Spleen (tissue), 11 donors: ENCODE measurements around the gene LIMA1. TPM values are rescaled to one million over a fixed set of nuclear protein-coding genes. Genes with fewer than 3 reads are reported as not detected.
A peak's percentile ranks its signal among the peaks of the same experiment; 100 is the strongest.

Experiments
- DNase-seq: peaks from one replicate; pipeline ENCODE4 v3.0.0-alpha.2; 2020
- H3K27ac ChIP-seq, 8 donors: fragments of 200-600 bp; sonication (generic) in 7 of 8; 1 replicate in 4 of 8; 2 replicates in 4 of 8; pipeline versions ENCODE4 v1.5.0 to v1.8.0; 2016 to 2021; ENCODE audit warnings: inconsistent platforms in 4 of 8, mild to moderate bottlenecking in 4 of 8, moderate library complexity in 1 of 8
- H3K27me3 ChIP-seq, 7 donors: fragments of 200-600 bp; sonication (generic) in 6 of 7; replicated peaks in 1 of 7; 1 replicate in 4 of 7; 2 replicates in 3 of 7; pipeline versions ENCODE4 v1.5.0 to v1.8.0; 2016 to 2021; ENCODE audit warnings: inconsistent platforms in 3 of 7, mild to moderate bottlenecking in 1 of 7
- H3K36me3 ChIP-seq, 6 donors: fragments of 200-600 bp; sonication (generic) in 5 of 6; 1 replicate in 4 of 6; 2 replicates in 2 of 6; pipeline versions ENCODE4 v1.5.0 to v1.8.0; 2016 to 2021; ENCODE audit warnings: inconsistent platforms in 2 of 6
- H3K4me1 ChIP-seq, 6 donors: fragments of 200-600 bp; sonication (generic) in 5 of 6; 1 replicate in 3 of 6; 2 replicates in 3 of 6; pipeline versions ENCODE4 v1.5.0 to v1.8.0; 2016 to 2021; ENCODE audit warnings: inconsistent platforms in 3 of 6
- H3K4me3 ChIP-seq, 8 donors: fragments of 200-600 bp; sonication (generic) in 7 of 8; 1 replicate in 4 of 8; 2 replicates in 4 of 8; pipeline versions ENCODE4 v1.5.0 to v1.8.0; 2016 to 2021; ENCODE audit warnings: inconsistent platforms in 4 of 8, mild to moderate bottlenecking in 4 of 8, moderate library complexity in 2 of 8
- H3K9me3 ChIP-seq, 8 donors: fragments of 200-600 bp; sonication (generic) in 7 of 8; 1 replicate in 4 of 8; 2 replicates in 4 of 8; pipeline versions ENCODE4 v1.5.0 to v1.8.0; 2016 to 2021; ENCODE audit warnings: inconsistent platforms in 4 of 8
- POLR2A ChIP-seq, 3 donors: fragments of 450-650 bp; IDR thresholded peaks; one replicate each; pipeline ENCODE4 v1.5.1; 2017; ENCODE audit warnings: antibody characterized with exemption in 3 of 3, mild to moderate bottlenecking in 1 of 3
- POLR2AphosphoS5 ChIP-seq, 3 donors: sonication (generic); formaldehyde crosslinking; IDR thresholded peaks; one replicate each; pipeline ENCODE4 v1.5.1; 2017; ENCODE audit warnings: antibody characterized with exemption in 3 of 3
- WGBS, 5 donors: extraction: QIAGEN DNeasy Blood & Tissue Kit in 3 of 5; methylation state at CpG; one replicate each; pipeline versions ENCODE4 v1.1.5 to v1.1.7; 2013 to 2018; 5-methylcytosine and 5-hydroxymethylcytosine counted together
- intact Hi-C: fragments of 100-400 bp; cut with DNase I; formaldehyde crosslinking; loops from one replicate; pipeline ENCODE4 v1.15.0; 2023; ENCODE audit warnings: low total_unique reads
- polyA plus RNA-seq, 3 donors: library from polyadenylated mRNA; stranded (reverse); fragments of 200-250 nt; gene quantifications; one replicate each; pipeline ENCODE4 v1.2.1, GENCODE V29; 2013
- total RNA-seq, 7 donors: library from RNA; depleted of rRNA in 3 of 7; stranded (reverse); fragments of >200 nt in 3 of 7; fragmentation: NEBNext Ultra II Directional in 4 of 7; extraction: Animal tissue kit (Norgen Biotek cat#: 25700) in 4 of 7; gene quantifications; one replicate each; pipeline versions ENCODE4 v1.1.0 to v1.2.1, GENCODE V29; 2016 to 2021
- TF ChIP-seq, protein P1 (sequence below), 11 experiments: fragments of 200-600 bp in 7 of 11; fragments of 450-650 bp in 4 of 11; sonication (generic) in 4 of 11; IDR thresholded peaks in 8 of 11; conservative IDR thresholded peaks in 3 of 11; 1 replicate in 7 of 11; 2 replicates in 4 of 11; pipeline versions ENCODE4 v1.4.0 to v1.8.0; 2016 to 2021; ENCODE audit warnings: antibody characterized with exemption in 11 of 11, inconsistent platforms in 4 of 11, mild to moderate bottlenecking in 1 of 11
- donor health status: healthy with polysubstance abuse.
- donor health status: DM: no; HTN: no; CAD: no; lungs with moderate emphysema.
- donor health status: DM: no; HTN: no; CAD: no.
- donor health status: Bipolar disorder and iron deficiency.
- donor health status: healthy.
- donor health status: DM: no; HTN: no; CAD: no.
- donor health status: DM: yes; HTN: yes; CAD: no.

Gene LIMA1
- total and polyA plus RNA-seq, 10 donors: 15.3 to 102 (median 61.2) TPM

DNA sequence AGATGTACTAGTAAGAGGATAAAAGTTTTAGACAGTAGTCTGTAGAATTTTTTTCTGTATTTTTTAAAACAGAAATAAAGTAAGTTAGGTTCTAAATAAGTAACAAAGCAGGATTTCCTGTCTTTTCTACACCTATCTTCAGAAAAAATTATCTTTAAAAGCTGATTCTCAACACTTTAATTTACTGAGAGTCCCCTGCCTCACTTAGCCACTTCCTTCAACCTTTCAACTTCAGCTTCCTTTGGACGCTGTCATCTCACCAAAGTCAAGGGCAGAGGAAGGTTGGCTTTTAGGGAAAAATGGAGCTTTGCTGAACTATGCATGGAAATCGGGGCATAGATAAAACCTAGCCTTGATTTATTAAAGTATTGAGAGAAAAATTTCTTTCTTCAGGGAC is 71.3 kb downstream of the LIMA1 start:
- Histone ChIP-seq H3K4me3 (no peak overlapping the region), H3K4me1 (peaks cover 13 to 64% (median 39%) of the 10 kb centered on the region in 6 donors), H3K27ac (peak overlapping the region; percentile 55 to 83 (median 78)), H3K36me3 (peaks cover 0 to 6% (median 0%) of the 10 kb centered on the region in 6 donors), H3K9me3 (no peaks in the 10 kb centered on the region), H3K27me3 (no peaks in the 10 kb centered on the region)
- 33 to 47% (median 43%) methylated on average over 2 of the region's 2 CpGs for WGBS, 5 donors
- intact Hi-C loops: no loop called here
- DNase-seq: no peak
- TF ChIP-seq POLR2AphosphoS5 (IDR thresholded peaks at IDR 0.05): peak in 1 of 3 donors; percentile 35
- no peak for TF ChIP-seq POLR2A (IDR thresholded peaks at IDR 0.05)

DNA sequence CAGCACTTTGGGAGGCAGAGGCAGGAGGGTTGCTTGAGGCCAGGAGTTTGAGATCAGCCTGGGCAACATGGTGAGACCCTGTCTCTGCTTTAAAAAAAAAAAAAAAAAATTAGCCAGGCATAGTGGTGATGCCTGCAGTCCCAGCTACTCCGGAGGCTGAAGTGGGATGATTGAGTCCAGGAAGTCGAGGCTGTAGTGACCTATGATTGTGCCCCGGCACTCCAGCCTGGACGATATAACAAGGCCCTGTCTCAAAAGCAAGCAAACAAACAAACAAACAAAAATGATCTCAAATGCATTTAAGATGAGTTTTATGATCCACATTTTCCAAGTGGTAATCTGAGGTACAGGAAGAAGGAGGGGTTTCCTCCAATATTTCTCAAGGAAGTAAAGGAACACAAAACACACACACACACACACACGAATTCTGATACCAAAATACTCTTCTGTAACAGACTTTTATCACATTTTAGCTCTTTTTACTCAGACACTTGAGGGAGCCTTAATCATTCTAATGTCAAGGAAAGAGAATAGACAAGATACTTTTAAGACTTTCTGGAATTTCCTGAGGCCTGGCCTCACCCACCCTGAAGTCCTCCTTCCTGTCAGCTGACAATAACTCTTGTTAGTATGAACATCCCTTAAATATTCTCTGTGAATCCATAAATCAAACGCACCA is 71.8 kb downstream of the LIMA1 start:
- no peak overlapping the region for H3K4me3 ChIP-seq
- H3K36me3 ChIP-seq: peaks cover 0 to 6% (median 0%) of the 10 kb centered on the region in 6 donors
- no peaks in the 10 kb centered on the region for H3K9me3 ChIP-seq
- TF ChIP-seq, protein P1, sequence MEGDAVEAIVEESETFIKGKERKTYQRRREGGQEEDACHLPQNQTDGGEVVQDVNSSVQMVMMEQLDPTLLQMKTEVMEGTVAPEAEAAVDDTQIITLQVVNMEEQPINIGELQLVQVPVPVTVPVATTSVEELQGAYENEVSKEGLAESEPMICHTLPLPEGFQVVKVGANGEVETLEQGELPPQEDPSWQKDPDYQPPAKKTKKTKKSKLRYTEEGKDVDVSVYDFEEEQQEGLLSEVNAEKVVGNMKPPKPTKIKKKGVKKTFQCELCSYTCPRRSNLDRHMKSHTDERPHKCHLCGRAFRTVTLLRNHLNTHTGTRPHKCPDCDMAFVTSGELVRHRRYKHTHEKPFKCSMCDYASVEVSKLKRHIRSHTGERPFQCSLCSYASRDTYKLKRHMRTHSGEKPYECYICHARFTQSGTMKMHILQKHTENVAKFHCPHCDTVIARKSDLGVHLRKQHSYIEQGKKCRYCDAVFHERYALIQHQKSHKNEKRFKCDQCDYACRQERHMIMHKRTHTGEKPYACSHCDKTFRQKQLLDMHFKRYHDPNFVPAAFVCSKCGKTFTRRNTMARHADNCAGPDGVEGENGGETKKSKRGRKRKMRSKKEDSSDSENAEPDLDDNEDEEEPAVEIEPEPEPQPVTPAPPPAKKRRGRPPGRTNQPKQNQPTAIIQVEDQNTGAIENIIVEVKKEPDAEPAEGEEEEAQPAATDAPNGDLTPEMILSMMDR (IDR thresholded peaks at IDR 0.05 in 8 of 11, conservative IDR thresholded peaks at IDR 0.05 in 3 of 11): no peak
- TF ChIP-seq POLR2A (IDR thresholded peaks at IDR 0.05) (no peak), POLR2AphosphoS5 (IDR thresholded peaks at IDR 0.05) (no peak)
- H3K27me3 ChIP-seq: no peaks in the 10 kb centered on the region
- intact Hi-C loops: no loop called here
- WGBS, 5 donors: 40 to 65% (median 57%) methylated on average over 6 of the region's 6 CpGs
- no peak for DNase-seq
- H3K27ac ChIP-seq: peak overlapping the region; percentile 55 to 83 (median 78)
- peaks cover 13 to 59% (median 38%) of the 10 kb centered on the region in 6 donors for H3K4me1 ChIP-seq

DNA sequence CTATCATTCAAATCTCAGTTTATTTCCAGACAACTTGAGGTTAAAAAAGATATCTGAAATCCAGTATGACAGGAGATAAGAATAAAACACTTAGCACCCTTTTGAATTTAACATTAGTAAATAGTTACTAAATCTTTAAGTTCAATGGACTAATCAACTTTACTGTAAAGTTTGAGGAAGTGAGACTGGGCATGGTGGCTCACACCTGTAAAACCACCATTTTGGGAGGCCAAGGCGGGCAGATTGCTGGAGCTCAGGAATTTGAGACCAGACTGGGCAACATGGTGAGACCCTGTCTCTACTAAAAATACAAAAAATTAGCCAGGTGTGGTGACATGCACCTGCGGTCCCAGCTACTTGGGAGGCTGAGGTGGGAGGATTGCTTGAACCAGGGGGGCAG is 75.9 kb downstream of the LIMA1 start:
- H3K27ac ChIP-seq: no peak overlapping the region
- H3K9me3 ChIP-seq: no peaks in the 10 kb centered on the region
- 86 to 95% (median 93%) methylated on average over 2 of the region's 2 CpGs for whole genome bisulfite sequencing, 5 donors
- intact Hi-C loops: no loop called here
- no peak overlapping the region for H3K4me3 ChIP-seq
- DNase-seq: no peak
- peaks cover 0 to 29% (median 19%) of the 10 kb centered on the region in 6 donors for H3K4me1 ChIP-seq
- TF ChIP-seq, protein P1 (IDR thresholded peaks at IDR 0.05 in 8 of 11, conservative IDR thresholded peaks at IDR 0.05 in 3 of 11): no peak
- TF ChIP-seq POLR2AphosphoS5 (IDR thresholded peaks at IDR 0.05) (no peak), POLR2A (IDR thresholded peaks at IDR 0.05) (no peak)
- peaks cover 3 to 43% (median 26%) of the 10 kb centered on the region in 6 donors for H3K36me3 ChIP-seq
- no peaks in the 10 kb centered on the region for H3K27me3 ChIP-seq

DNA sequence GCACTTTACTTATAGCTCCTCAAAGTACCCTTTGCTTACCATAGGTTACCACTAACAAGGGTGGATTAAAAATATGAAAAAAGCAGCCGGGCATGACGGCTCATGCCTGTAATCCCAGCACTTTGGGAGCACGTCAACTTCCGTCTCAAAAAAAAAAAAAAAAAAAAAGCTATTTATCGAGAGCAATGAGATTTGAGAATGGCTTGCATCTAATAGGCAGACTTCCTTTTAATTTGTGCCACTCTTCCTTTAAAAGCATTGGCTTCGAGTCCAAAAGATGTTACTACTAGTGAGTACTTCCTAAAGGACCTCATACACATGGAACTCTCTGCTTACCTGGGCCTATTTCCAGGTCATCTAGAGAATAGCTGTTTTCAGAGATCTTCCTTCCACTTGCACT is 77.7 kb downstream of the LIMA1 start:
- intact Hi-C loops: no loop called here
- no peaks in the 10 kb centered on the region for H3K9me3 ChIP-seq
- TF ChIP-seq, protein P1 (IDR thresholded peaks at IDR 0.05 in 8 of 11, conservative IDR thresholded peaks at IDR 0.05 in 3 of 11): no peak
- TF ChIP-seq POLR2A (IDR thresholded peaks at IDR 0.05): no peak
- H3K36me3 ChIP-seq: peaks cover 3 to 61% (median 35%) of the 10 kb centered on the region in 6 donors
- WGBS, 5 donors: 93 to 98% (median 95%) methylated on average over 6 of the region's 6 CpGs
- no peak overlapping the region for H3K4me3 ChIP-seq
- H3K4me1 ChIP-seq: peaks cover 0 to 11% (median 2%) of the 10 kb centered on the region in 6 donors
- DNase-seq: no peak
- H3K27me3 ChIP-seq: no peaks in the 10 kb centered on the region
- H3K27ac ChIP-seq: no peak overlapping the region
